ENCODE results near the gene TMEM190.
A peak's percentile ranks its signal among the peaks of the same experiment; 100 is the strongest.
"Not testable (repeated sequence)": the region's sequence is repeated elsewhere in the genome, so short reads cannot be mapped to it uniquely, and the experiment has no call there.

Gene TMEM190

GRCh38 chr19:55418185-55418584 is 41.6 kb downstream of the TMEM190 start:
- DNase-seq (ENCODE audit: low read depth in 2 of 2) = peak; percentile 88 to 89
- TF ChIP-seq CTCF (IDR thresholded peaks at IDR 0.05; ENCODE audit: low read depth, low read length) = peak; percentile 62
- no peak overlapping the region for H3K4me3 ChIP-seq (replicated peaks in 1 of 2; ENCODE audit: low read depth in 2 of 2, low read length in 2 of 2)

- DNase-seq (ENCODE audit: low read depth in 2 of 2) = no peak
- no peak overlapping the region for H3K4me3 ChIP-seq (replicated peaks in 1 of 2; ENCODE audit: low read depth in 2 of 2, low read length in 2 of 2)
- no peak for TF ChIP-seq CTCF (IDR thresholded peaks at IDR 0.05; ENCODE audit: low read depth, low read length)
These were observed 42.5 kb downstream of the TMEM190 start for GRCh38 chr19:55419103-55419502.

- no peak for DNase-seq (ENCODE audit: low read depth in 2 of 2)
- H3K4me3 ChIP-seq (replicated peaks in 1 of 2; ENCODE audit: low read depth in 2 of 2, low read length in 2 of 2) = no peak overlapping the region
- TF ChIP-seq CTCF (IDR thresholded peaks at IDR 0.05; ENCODE audit: low read depth, low read length) = no peak
These were observed 43.1 kb downstream of the TMEM190 start for GRCh38 chr19:55419624-55420236.

- not testable (repeated sequence) for H3K4me3 ChIP-seq (replicated peaks in 1 of 2; ENCODE audit: low read depth in 2 of 2, low read length in 2 of 2); DNase-seq (ENCODE audit: low read depth in 2 of 2)
These were observed 44.7 kb downstream of the TMEM190 start for GRCh38 chr19:55421281-55421680.

- H3K4me3 ChIP-seq (replicated peaks in 1 of 2; ENCODE audit: low read depth in 2 of 2, low read length in 2 of 2) = no peak overlapping the region
- TF ChIP-seq CTCF (IDR thresholded peaks at IDR 0.05; ENCODE audit: low read depth, low read length) = no peak
- no peak for DNase-seq (ENCODE audit: low read depth in 2 of 2)
These were observed 46.8 kb downstream of the TMEM190 start for GRCh38 chr19:55423225-55424005.

GRCh38 chr19:55424518-55424917 is 47.9 kb downstream of the TMEM190 start:
- TF ChIP-seq CTCF (IDR thresholded peaks at IDR 0.05; ENCODE audit: low read depth, low read length) = no peak
- no peak overlapping the region for H3K4me3 ChIP-seq (replicated peaks in 1 of 2; ENCODE audit: low read depth in 2 of 2, low read length in 2 of 2)
- no peak for DNase-seq (ENCODE audit: low read depth in 2 of 2)

- H3K4me3 ChIP-seq (replicated peaks in 1 of 2; ENCODE audit: low read depth in 2 of 2, low read length in 2 of 2) = no peak overlapping the region
- DNase-seq (ENCODE audit: low read depth in 2 of 2) = no peak
- TF ChIP-seq CTCF (IDR thresholded peaks at IDR 0.05; ENCODE audit: low read depth, low read length) = no peak
These were observed 49.4 kb downstream of the TMEM190 start for GRCh38 chr19:55426042-55426441.

All from cardiac fibroblast (primary cell).